HPDE6-E6E7 (cell line): Measurements from ENCODE around the gene LCN6.

Source experiments
- DNase-seq: peaks from one replicate; pipeline ENCODE4 v3.0.0; 2011; ENCODE audit warnings: missing footprints; ENCODE audit errors: extremely low spot score

Gene LCN6

GRCh38 chr9:136725612-136726011 is 22.7 kb downstream of the LCN6 start:
- DNase-seq: peak; percentile 80

DNA sequence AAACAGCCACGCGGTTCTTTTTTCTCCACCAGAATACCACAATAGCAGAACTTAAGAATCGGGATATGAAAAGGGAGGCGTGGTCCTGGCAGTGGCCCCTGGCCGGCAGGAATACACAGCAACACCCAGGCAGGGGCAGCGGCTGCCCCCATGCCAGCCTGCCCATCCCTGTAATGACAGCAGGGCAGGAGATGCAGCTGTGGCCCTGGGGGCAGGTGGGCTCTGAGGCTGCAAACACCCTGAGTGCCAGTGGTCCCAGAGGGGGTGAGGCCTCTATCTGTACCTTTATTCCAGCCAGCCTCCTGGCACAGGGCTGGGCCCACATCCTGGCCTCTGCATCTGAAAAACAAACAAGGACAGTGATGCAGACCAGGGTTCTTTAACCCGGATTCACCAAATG is 23.6 kb downstream of the LCN6 start:
- DNase-seq: no peak

- no peak for DNase-seq
Observed at GRCh38 chr9:136723989-136724388, 24.3 kb downstream of the LCN6 start.

DNA sequence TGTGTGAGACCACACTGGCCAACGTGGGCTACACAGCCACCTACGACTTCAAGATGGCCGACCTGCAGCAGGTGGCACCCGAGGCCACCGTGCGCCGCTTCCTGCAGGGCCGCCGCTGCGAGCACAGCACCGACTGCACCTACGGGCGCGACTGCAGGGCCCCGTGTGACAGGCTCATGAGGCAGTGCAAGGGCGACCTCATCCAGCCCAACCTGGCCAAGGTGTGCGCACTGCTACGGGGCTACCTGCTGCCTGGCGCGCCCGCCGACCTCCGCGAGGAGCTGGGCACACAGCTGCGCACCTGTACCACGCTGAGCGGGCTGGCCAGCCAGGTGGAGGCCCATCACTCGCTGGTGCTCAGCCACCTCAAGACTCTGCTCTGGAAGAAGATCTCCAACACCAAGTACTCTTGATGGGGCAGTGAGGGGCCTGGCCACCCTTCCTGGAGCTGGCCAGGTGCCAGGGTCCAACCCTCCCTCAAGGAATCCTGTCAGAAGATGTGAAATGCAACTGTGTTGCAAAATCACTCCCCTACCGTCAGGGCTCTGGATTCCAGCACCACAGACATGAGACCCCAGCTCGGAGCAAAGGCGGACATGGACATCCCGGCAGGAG is 24.9 kb downstream of the LCN6 start:
- DNase-seq: no peak

- no peak for DNase-seq
Observed at GRCh38 chr9:136722969-136723356, 25.4 kb downstream of the LCN6 start.

DNA sequence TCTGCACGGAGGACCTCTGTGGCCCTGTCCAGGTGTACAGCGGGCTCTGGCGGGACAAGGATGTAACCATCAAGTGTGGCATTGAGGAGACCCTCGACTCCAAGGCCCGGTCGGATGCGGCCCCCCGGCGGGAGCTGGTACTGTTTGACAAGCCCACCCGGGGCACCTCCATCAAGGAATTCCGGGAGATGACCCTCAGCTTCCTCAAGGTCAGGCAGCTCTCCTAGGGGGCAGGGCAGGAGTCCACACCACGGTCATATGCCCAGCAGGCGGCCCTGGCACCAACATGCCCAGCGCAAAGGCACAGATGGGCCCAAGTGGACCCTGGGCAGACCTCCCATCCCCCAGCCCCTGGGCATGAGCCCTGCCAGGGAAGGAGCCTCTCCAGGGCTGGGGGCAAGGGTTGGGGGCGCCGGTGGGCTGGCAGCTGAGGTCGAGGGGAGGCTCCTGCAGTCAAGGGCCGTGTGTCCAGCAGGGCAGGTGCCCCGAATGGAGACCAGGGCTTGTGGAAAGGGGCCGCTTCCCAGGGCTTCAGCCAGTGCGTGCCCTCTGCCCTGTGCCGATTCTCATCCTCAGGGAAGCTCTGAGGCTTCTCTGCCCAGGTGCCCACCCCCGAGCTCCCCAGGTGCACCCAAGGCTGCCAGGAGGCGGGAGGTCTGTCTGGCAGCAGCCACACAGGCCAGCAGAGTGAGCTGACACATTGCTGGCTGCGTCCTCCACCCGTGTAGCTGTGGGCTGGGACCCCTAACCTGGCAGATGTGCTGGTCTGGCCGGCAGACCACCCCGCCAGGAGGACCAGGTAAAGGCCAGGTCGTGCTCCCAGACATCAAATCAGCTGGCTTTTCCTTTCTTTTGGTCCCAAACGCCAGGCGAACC is 26.0 kb downstream of the LCN6 start:
- DNase-seq: no peak

DNA sequence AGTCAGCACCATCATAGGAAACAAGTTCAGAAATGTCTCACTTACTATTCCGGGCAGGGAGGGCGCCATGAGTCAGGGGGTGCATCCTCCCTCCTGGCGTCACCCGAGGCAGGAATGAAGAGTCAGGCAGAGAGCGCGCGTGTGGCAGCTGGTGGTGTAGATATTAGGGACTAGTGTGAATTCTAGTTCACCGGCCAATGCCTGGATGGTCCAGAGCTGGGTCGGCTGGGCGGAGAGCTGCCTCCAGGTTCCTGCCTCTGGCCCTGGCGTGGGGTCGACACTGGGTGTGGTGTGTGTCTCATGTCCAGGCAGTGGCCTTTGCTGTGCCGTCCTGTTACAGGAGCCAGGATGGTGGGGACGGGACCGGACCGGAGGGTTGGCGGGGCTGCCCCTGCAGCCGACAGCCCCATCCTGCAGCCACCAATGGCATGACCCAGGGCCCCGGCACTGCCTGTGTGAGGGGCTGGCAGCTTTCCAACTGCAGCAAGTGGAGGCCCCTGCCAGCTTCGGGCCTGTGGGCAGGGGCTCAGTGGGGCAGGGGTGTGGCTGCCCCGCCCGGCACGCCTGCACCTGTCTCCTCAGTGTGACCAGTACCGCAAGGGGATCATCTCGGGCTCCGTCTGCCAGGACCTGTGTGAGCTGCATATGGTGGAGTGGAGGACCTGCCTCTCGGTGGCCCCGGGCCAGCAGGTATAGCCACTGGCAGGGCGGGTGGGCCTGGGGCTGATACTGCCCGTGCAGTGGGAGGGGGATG is 26.8 kb downstream of the LCN6 start:
- DNase-seq: peak; percentile 90

GRCh38 chr9:136720898-136721338 is 27.4 kb downstream of the LCN6 start:
- DNase-seq: no peak

DNA sequence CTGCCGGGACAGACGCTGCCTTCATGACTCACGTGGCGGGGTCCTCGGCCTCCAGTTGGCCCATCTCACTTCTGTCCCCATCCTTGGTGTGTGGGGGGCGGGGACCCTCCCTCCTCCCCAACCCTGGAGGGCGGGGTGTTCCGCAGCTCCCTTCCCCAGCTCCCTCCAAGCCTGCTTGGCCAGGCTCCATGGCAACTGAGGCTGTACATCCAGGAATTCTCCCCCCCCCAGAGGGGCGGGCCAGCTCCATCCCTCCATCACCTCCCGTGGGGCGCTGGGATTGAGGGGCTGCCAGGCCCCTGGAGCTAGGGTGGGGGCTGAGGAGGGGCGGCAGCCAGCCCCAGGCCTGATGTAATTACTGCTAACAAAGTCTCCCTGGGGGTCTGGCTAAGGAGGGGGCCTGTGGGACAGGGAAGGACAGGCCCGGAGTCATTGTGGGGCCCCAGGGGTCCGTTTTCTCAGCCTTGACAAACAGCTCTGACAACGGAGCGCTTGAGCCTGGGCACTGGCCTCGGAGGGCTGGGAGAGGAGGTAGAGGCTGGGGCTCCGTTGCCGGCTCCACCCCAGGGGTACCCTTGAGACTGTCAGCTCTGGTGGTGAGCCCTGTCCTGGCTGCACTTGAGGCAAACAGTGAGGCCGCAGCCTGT is 28.0 kb downstream of the LCN6 start:
- no peak for DNase-seq

- DNase-seq: no peak
Observed at GRCh38 chr9:136719195-136719880, 29.0 kb downstream of the LCN6 start.

DNA sequence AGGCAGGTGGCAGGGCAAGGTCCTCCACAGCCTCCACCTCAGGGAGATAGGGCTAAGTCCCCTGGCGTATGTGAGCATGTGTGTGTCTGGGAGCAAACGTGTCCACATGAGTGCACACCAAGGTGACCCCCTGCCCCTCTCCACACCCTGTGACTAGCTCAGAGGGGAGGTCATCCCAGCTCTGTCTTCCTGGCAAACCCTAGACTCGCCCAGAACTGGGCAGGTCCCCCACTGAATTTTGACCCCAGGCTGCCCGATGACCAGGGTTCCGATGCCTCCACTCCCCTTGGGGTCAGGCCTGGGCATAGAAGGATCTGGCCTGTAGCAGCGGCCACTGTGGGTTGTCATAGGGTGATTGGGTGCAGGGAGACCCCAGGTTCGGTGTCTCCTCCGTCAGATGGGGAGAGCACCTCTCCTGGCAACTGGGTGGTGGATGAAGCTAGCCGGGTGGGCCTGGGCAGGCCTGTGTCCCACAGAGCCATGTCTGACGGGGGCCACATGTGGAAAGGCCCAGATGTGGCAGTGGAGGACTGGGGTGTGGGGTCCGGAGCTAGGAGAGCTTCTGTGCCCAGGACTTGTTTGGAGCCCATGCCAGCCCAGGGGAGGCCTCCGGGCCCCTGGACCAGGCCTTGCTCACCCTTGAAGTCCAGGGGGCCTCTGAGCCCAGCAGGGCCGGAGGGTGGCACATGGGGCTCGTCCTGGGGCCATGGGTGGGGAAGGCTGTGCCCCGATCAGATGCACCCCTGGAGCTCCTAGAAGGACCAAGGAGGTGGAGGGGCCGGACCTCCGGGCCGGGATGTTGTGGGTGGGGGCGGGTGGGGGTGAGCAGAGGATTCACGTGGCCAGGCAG is 29.8 kb downstream of the LCN6 start:
- DNase-seq: no peak

- DNase-seq: no peak
Observed at GRCh38 chr9:136717399-136717798, 30.9 kb downstream of the LCN6 start.

DNA sequence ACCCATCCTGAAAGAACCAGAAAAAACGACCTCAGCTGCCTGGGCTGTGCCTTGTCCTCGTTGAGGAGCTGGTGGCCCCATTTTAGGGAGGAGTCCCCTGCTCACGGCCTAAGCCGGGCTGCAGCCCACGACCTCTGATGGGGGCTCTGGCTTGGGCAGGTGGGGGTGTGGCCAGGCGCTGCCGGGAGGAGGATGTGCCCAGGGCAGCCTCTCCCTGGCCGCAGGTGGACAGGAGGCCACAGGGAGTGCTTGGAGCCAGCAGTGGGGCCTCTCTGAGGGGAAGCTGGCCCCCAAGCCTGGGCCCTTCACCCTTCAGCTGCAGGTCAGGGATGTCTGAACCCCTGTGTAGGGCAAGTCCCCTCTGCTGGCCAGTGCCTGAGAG is 33.4 kb downstream of the LCN6 start:
- DNase-seq: no peak

GRCh38 chr9:136714096-136714892 is 34.0 kb downstream of the LCN6 start:
- DNase-seq: no peak

GRCh38 chr9:136713550-136713949 is 34.8 kb downstream of the LCN6 start:
- no peak for DNase-seq

DNA sequence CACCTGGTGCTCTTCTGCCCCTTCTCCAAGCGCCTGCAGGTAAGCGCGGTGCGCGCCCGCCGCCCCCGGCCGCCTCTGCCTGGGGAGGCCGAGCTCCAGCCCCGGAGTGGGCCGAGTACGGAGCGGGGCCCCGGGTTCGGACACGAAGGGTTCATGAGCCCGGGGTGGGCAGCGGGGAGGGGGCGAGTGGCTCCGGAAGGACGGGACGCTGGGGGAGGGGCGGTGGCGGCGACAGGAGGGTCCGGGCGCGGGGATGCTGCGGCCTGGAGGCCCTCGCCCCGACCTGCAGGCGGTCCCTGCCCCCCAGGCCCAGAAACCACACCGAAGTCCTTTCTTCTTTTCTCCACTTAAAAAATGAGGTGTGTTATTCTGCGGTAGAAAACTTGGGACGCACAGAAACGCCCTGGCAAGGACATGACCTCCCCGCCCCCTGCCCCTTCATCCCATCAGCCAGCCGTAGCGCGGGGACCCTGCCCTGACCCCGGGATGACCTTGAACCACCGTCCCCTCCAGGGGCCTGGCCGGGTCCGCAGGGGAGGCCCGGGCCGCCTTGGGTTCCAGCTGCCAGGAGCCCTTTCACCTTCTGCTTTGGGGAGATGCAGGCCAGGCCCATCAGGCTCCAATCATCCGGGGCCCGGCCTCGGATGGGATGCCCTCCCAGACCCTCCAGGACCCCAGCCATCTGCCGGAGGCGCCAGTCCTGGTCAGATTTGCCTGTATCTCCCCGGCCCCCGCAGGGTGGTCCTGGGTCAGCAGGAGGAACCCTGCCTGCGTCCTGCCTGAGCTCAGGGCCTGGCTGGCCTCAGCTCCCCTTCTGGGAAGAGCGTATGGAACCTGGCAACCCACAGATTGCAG is 35.4 kb downstream of the LCN6 start:
- no peak for DNase-seq

- DNase-seq: no peak
Observed at GRCh38 chr9:136711751-136712689, 36.3 kb downstream of the LCN6 start, which contains the start of gene DIPK1B. TSS of gene DIPK1B (plus strand) at chr9:136712572. CDS start at chr9:136712666, 94 bp downstream.
